ENCODE measurements around the gene PRKRA.

GRCh38 chr2:178388287-178388686 is 62.7 kb downstream of the PRKRA start:
- no peak for TF ChIP-seq CTCF (conservative IDR thresholded peaks at IDR 0.05)
- TF ChIP-seq ZFX (IDR thresholded peaks at IDR 0.05) = no peak
